ENCODE measurements around the gene ARL5C.

- no peak for TF ChIP-seq EZH2 (IDR thresholded peaks at IDR 0.05; ENCODE audit: insufficient read depth, poor library complexity, severe bottlenecking)
- no peak for TF ChIP-seq EZH2phosphoT487 (IDR thresholded peaks at IDR 0.05; ENCODE audit: insufficient read depth, low read depth)
These were observed 30.9 kb upstream of the ARL5C start for GRCh38 chr17:39196808-39197291.
